Common myeloid progenitor, CD34-positive (primary cell): ENCODE data around the gene SNRNP200.

ENCODE experiments used
- CTCF ChIA-PET: fragments of 350-600 bp; sonication (Branson Sonifier 250); formaldehyde crosslinking; loops from one replicate; lab custom pipeline; 2021; ENCODE audit warnings: antibody characterized with exemption; lab: Charles Lee
- POLR2A ChIA-PET: fragments of 350-600 bp; sonication (Branson Sonifier 250); formaldehyde crosslinking; loops from one replicate; lab custom pipeline; 2021; ENCODE audit warnings: antibody characterized with exemption; lab: Charles Lee
- DNase-seq, 3 donors: peaks; one replicate each; pipeline versions ENCODE4 v3.0.0 to v3.0.0-alpha.2; 2013
- H3K27ac ChIP-seq, 2 experiments: 1 replicate in 1 of 2; 2 replicates in 1 of 2; pipeline ENCODE4 v1.7.0; 2013; ENCODE audit warnings: inconsistent platforms in 2 of 2, low read length in 2 of 2, mild to moderate bottlenecking in 2 of 2, low read depth in 1 of 2, moderate library complexity in 1 of 2; ENCODE audit not compliant: severe bottlenecking in 2 of 2, insufficient read depth in 1 of 2, poor library complexity in 1 of 2
- H3K27me3 ChIP-seq, 5 experiments: replicated peaks in 2 of 5; 1 replicate in 3 of 5; 2 replicates in 2 of 5; pipeline versions ENCODE4 v1.6.1 to v1.7.0; 2013; ENCODE audit warnings: low read length in 4 of 5, mild to moderate bottlenecking in 2 of 5, moderate library complexity in 2 of 5, inconsistent platforms in 1 of 5; ENCODE audit not compliant: insufficient read depth in 5 of 5, control insufficient read depth in 4 of 5
- H3K36me3 ChIP-seq, 4 experiments: 1 replicate in 2 of 4; 2 replicates in 2 of 4; pipeline versions ENCODE4 v1.6.1 to v1.7.0; 2013; ENCODE audit warnings: low read length in 3 of 4, control low read depth in 1 of 4, mild to moderate bottlenecking in 1 of 4; ENCODE audit not compliant: control insufficient read depth in 4 of 4, insufficient read depth in 4 of 4
- H3K4me1 ChIP-seq, 4 experiments: 1 replicate in 3 of 4; 2 replicates in 1 of 4; pipeline versions ENCODE4 v1.6.1 to v1.7.1; 2013; ENCODE audit warnings: low read length in 3 of 4, mild to moderate bottlenecking in 3 of 4, control low read depth in 1 of 4, inconsistent platforms in 1 of 4, moderate library complexity in 1 of 4; ENCODE audit not compliant: control insufficient read depth in 4 of 4, insufficient read depth in 4 of 4; ENCODE audit errors: control extremely low read depth in 1 of 4
- H3K4me3 ChIP-seq, 7 experiments: 1 replicate in 4 of 7; 2 replicates in 3 of 7; pipeline versions ENCODE4 v1.5.1 to v1.7.0; 2013; ENCODE audit warnings: mild to moderate bottlenecking in 7 of 7, low read length in 6 of 7, moderate library complexity in 6 of 7, inconsistent platforms in 2 of 7, low read depth in 2 of 7, control low read depth in 1 of 7; ENCODE audit not compliant: insufficient read depth in 4 of 7, control insufficient read depth in 1 of 7; ENCODE audit errors: extremely low read depth in 1 of 7
- H3K9me3 ChIP-seq, 5 experiments: 1 replicate in 4 of 5; 2 replicates in 1 of 5; pipeline versions ENCODE4 v1.6.1 to v1.7.1; 2013; ENCODE audit warnings: low read length in 4 of 5, mild to moderate bottlenecking in 2 of 5, inconsistent platforms in 1 of 5, low read depth in 1 of 5, moderate library complexity in 1 of 5; ENCODE audit not compliant: control insufficient read depth in 4 of 5, insufficient read depth in 2 of 5; ENCODE audit errors: control extremely low read depth in 1 of 5
- WGBS: methylation state at CpG from one replicate; pipeline ENCODE4 v1.1.5; 2013; ENCODE audit not compliant: insufficient coverage; 5-methylcytosine and 5-hydroxymethylcytosine counted together

Gene SNRNP200

DNA sequence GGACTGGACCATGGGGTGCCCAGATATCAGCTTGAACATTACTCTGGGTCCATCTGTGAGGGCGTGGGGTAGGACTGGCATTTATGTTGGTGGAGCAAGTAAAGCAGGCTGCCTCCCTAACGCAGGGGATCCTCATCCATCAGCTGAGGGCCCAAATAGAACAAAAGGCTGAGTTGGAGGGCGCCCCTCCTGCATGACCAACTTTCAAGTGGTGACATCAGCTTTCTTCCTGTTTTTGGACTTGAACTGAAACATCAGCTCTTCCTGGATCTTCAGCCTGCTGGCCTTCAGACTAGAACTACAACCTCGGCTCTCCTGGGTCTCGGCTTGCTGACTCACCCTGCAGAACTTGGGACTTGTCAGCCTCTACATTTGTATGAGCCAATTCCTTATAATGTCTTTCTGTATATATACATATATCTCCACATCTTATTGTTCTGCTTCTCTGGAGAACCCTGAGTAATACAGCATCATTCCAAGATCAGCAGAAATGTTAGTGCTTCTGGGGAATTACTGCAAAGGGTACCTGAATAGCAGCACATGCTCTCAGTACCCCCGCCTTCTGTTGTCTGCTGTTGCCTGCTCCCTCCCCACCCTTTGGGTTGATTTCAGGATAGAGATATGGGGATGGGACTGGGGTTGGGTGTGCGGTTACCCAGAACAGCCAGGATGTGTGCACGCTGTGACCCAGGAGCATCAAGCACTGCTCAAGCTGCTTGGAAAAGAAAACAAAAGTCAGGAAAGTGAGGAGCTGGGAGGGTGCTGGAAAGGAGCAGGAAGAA, 59.5 kb downstream of the SNRNP200 start:
- H3K36me3 ChIP-seq: peaks cover 0 to 17% (median 5%) of the 10 kb centered on the region in 4 experiments
- H3K4me1 ChIP-seq: peaks cover 8 to 35% (median 31%) of the 10 kb centered on the region in 4 experiments
- H3K27me3 ChIP-seq: no peaks in the 10 kb centered on the region
- ChIA-PET POLR2A (no interaction called here), CTCF (interaction anchor here (1.3 to 5.9 kb wide), 3 partner anchors 10 to 44 kb away, joined by 3 to 23 read pairs (median 5); no protein-coding TSS in a partner anchor)
- peak overlapping the region in 1 of 2 experiments; percentile 18 for H3K27ac ChIP-seq
- WGBS: 98% methylated on average over 5 of the region's 8 CpGs
- peaks cover 0 to 7% (median 0%) of the 10 kb centered on the region in 5 experiments for H3K9me3 ChIP-seq
- no peak overlapping the region for H3K4me3 ChIP-seq
- peak in 2 of 3 donors; percentile 46 to 60 for DNase-seq

DNA sequence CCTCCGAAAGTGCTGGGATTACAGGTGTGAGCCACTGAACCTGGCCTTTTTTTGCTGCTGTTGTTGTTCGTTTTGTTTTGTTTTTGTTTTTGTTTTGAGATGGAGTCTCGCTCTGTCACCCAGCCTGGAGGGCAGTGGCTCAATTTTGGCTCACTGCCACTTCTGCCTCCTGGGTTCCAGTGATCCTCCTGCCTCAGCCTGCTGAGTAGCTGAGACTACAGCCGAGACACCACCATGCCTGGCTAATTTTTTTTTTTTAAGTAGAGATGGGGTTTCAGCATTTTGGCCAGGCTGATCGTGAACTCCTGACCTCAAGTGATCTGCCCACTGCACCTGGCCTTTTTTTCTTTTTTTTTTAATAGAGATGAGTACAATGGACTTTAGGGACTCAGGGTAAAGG, 61.5 kb downstream of the SNRNP200 start:
- Histone ChIP-seq H3K36me3 (peaks cover 0 to 15% (median 7%) of the 10 kb centered on the region in 4 experiments), H3K4me3 (no peak overlapping the region), H3K4me1 (peaks cover 8 to 34% (median 28%) of the 10 kb centered on the region in 4 experiments), H3K27ac (no peak overlapping the region), H3K9me3 (peaks cover 0 to 7% (median 0%) of the 10 kb centered on the region in 5 experiments), H3K27me3 (no peaks in the 10 kb centered on the region)
- CTCF ChIA-PET: interaction anchor here (3.8 to 5.9 kb wide), 2 partner anchors 12 to 16 kb away, joined by 23 read pairs; no protein-coding TSS in a partner anchor
- DNase-seq: no peak
- 96% methylated on average over 3 of the region's 5 CpGs for WGBS
- POLR2A ChIA-PET: interaction anchor here (1.2 kb wide), 1 partner anchor 11 kb away, joined by 3 read pairs; no protein-coding TSS in a partner anchor

GRCh38 chr2:96241900-96242611, 63.3 kb downstream of the SNRNP200 start:
- 34% methylated on average over 3 of the region's 5 CpGs for WGBS
- peaks cover 0 to 15% (median 10%) of the 10 kb centered on the region in 4 experiments for H3K36me3 ChIP-seq
- CTCF ChIA-PET: interaction anchor here (0.9 to 5.9 kb wide), 9 partner anchors 10 to 66 kb away, joined by 3 to 23 read pairs (median 4); partner anchors contain the start of gene STARD7
- H3K4me3 ChIP-seq: peak overlapping the region in 3 of 7 experiments; percentile 21 to 39 (median 37)
- H3K27me3 ChIP-seq: no peaks in the 10 kb centered on the region
- H3K4me1 ChIP-seq: peaks cover 8 to 33% (median 25%) of the 10 kb centered on the region in 4 experiments
- peaks cover 0 to 7% (median 0%) of the 10 kb centered on the region in 5 experiments for H3K9me3 ChIP-seq
- POLR2A ChIA-PET: interaction anchor here (1.5 kb wide), 1 partner anchor 15 kb away, joined by 3 read pairs; no protein-coding TSS in a partner anchor
- peak; percentile 64 to 80 (median 73) for DNase-seq
- H3K27ac ChIP-seq: peak overlapping the region; percentile 41 to 76

DNA sequence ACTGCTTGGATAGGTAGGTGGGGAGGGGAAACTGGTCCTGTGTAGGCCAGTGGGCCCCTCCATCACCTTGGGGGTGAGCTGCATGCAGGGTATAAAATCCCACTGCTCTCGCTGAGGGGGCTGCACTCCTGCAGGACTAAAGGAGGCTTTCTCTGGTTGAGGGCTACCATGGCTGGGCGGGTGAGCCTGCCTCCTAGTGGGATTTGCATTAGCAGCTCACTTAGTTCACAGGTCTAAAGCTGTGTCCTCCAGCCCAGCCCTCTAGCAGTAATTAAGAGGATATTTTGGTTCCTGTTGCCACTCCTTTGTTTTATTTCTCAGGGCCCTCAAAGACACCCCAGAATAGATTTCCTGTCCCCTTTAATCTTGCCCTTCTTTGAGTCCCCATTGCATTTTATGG, 64.1 kb downstream of the SNRNP200 start:
- peak overlapping the region in 1 of 2 experiments; percentile 76 for H3K27ac ChIP-seq
- H3K27me3 ChIP-seq: no peaks in the 10 kb centered on the region
- WGBS: 92% methylated on average over 2 of the region's 2 CpGs
- DNase-seq: no peak
- ChIA-PET CTCF (interaction anchor here (0.9 to 5.9 kb wide), 9 partner anchors 9 to 67 kb away, joined by 3 to 23 read pairs (median 4); partner anchors contain the start of gene STARD7), POLR2A (interaction anchor here (1.5 kb wide), 1 partner anchor 16 kb away, joined by 3 read pairs; no protein-coding TSS in a partner anchor)
- H3K4me1 ChIP-seq: peaks cover 8 to 26% (median 20%) of the 10 kb centered on the region in 4 experiments
- H3K36me3 ChIP-seq: peaks cover 0 to 19% (median 11%) of the 10 kb centered on the region in 4 experiments
- H3K9me3 ChIP-seq: peaks cover 0 to 7% (median 0%) of the 10 kb centered on the region in 5 experiments
- no peak overlapping the region for H3K4me3 ChIP-seq

- Histone ChIP-seq H3K27ac (no peak overlapping the region), H3K4me1 (peaks cover 8 to 24% (median 19%) of the 10 kb centered on the region in 4 experiments), H3K4me3 (no peak overlapping the region), H3K9me3 (peaks cover 0 to 2% (median 0%) of the 10 kb centered on the region in 5 experiments), H3K36me3 (peaks cover 0 to 17% (median 9%) of the 10 kb centered on the region in 4 experiments), H3K27me3 (no peaks in the 10 kb centered on the region)
- ChIA-PET CTCF (interaction anchor here (0.9 to 5.9 kb wide), 11 partner anchors 8 to 269 kb away, joined by 3 to 23 read pairs (median 4); no protein-coding TSS in a partner anchor), POLR2A (no interaction called here)
- DNase-seq: no peak
- WGBS: 98% methylated on average over 5 of the region's 9 CpGs
Observed at GRCh38 chr2:96240341-96241038, 64.9 kb downstream of the SNRNP200 start.

DNA sequence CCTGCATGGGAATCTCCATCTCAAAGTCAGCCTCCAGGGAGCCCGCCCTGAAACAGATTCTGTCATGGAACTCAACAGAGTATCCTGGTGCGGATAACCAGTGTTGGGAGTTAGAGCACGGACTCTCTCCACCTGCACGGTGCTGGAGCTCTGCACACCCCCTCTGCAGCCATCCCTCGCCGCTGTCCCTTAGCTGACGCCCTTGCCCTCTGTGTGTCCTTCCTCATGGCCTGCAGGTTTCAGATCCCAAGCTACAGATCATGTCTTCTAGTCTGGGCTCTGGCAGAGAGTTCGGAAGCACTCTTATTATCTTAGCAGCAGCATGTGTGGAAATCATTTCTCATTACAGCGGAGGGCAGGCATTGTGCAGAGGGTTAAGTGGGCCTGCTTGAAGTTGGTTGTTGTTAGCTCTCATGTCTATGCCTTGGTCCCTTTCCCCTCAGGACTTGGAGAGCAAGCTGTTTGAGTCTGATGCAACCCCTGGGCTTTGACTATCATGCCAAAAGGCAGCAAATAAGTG, 65.5 kb downstream of the SNRNP200 start:
- no peak overlapping the region for H3K27ac ChIP-seq
- POLR2A ChIA-PET: no interaction called here

More for the DNA sequence above, 65.5 kb downstream of the SNRNP200 start:
- no peak for DNase-seq
- Histone ChIP-seq H3K27me3 (no peaks in the 10 kb centered on the region), H3K36me3 (peaks cover 0 to 17% (median 9%) of the 10 kb centered on the region in 4 experiments), H3K4me1 (peaks cover 8 to 23% (median 19%) of the 10 kb centered on the region in 4 experiments), H3K4me3 (no peak overlapping the region), H3K9me3 (no peaks in the 10 kb centered on the region)
- CTCF ChIA-PET: interaction anchor here (1.1 to 4.1 kb wide), 7 partner anchors 7 to 270 kb away, joined by 3 to 16 read pairs (median 4); no protein-coding TSS in a partner anchor
- 95% methylated on average over 8 of the region's 9 CpGs for WGBS
